Ammon's horn (tissue), 1 donor: ENCODE measurements around the gene ATP9A.

ENCODE experiments used
- DNase-seq: peaks from one replicate; pipeline ENCODE4 v3.0.0-alpha.2; 2016; ENCODE audit warnings: low spot score

ATP9A gene

DNA sequence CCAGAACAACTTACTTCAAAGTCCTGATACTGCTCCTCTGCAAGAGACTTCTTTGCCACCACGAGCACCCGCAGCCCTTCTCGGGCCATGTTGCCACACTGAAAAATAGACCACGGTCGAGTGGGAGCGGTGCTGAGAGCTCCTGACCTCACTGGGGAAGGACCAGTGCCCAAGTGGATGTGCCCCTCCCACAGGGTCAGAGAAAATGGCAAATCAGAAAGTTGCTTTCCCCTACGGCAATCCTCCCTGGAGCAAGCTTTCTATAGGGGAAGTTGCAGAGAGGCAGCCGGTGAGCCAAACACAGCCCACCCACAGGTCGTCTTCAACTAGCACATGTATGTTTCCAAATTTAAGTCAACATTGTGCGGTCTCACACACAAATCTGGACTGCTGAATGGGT lies 140.6 kb downstream of the ATP9A start:
- no peak for DNase-seq

DNA sequence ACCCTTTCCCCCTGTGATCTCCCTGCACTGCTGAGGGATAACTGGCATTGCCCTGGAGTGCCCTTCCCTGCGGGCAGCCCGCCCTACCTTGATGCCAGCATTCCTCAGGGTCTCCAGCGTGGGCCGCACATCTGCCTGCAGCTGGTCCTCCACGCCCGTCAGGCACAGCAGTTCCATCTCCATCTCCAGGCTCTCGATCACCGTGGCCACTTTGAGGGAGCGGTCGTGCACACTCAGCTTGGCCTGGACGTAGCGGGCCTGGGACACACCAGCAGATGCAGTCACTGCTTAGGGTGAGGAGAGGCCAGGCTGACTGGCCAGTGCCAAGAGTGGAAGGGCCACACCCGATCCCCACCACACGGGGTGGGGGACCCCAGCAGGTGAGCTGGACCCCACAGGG lies 143.1 kb downstream of the ATP9A start:
- DNase-seq, result no peak

GRCh38 chr20:51624157-51624731 lies 143.9 kb downstream of the ATP9A start:
- DNase-seq, result peak; percentile 25

GRCh38 chr20:51623255-51623654 lies 144.9 kb downstream of the ATP9A start:
- DNase-seq, result no peak

DNA sequence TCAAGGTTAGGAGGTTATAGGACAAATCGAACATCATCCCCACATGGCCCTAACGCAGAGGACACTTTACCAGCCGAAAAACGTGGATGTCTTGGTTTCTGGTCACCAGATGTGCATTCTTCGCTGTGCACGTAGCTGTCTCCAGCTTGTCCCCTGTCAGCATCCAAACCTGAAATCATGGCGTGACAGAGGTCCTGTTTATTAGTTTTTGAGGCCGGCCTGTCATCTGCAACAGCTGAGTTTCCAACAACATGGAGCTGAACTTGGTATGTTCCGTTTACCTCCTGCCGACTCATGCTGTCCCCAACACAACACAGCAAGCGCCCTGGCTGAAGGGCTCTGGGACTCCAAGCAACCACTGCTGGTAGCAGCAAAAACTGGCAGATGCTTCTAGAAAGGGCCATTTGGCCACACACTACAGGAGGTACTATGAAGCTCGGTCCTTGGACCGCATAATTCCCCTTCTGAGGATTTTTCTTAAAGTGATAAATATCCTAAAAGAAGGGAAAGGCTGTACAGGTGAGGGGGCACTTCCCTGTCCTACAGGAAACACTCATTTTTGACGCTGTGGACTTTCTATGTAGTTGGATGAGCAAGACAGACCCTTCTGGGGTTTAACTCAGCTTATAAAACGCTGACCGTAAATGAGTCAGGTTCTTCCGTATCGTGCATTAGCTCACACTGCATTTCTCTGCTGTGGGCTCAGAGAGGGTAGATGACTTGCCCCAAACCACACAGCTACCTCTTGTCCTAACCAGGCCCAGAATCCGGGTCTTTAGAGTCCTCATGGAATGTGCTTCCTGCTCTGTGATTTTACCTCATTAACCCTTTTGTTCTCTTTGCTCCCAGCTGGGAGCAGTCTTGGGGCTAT lies 146.0 kb downstream of the ATP9A start:
- no peak for DNase-seq

DNA sequence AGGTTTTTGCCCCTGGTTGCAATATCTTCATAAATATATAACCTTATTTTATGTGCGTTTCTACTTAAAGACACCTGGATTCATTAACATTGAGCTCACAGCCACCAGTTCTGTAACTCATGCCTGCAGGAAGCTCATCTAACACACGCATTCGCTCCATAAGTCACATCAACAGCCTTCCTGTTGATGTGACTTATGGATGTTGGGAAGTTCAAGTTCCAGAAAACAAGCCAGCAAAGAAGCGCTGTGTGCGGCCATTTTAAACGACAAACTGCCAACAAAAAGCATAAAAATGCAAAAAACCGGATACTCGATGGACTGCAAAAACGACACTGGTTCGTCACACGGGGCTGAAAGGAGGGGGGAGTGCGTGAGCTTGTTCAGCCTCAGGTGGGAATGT lies 147.8 kb downstream of the ATP9A start:
- DNase-seq, result no peak

DNA sequence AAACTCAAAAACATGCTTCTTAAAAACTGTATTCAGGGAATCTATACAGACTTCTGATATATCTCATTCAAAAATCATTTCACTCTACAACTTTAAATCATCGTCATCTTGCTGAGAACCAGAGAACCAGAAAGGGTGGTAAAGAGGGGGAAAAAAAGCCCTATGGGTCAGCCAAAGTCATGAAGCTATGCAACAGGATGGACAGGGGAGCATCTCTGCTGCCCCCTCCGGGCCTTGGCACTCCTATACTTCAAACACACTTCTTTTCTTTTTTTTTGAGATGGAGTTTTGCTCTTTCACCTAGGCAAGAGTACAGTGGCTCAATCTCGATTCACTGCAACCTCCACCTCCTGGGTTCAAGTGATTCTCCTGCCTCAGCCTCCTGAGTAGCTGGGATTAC lies 152.1 kb downstream of the ATP9A start:
- DNase-seq, result no peak

- no peak for DNase-seq
Observed at GRCh38 chr20:51614687-51615086, 153.5 kb downstream of the ATP9A start.

DNA sequence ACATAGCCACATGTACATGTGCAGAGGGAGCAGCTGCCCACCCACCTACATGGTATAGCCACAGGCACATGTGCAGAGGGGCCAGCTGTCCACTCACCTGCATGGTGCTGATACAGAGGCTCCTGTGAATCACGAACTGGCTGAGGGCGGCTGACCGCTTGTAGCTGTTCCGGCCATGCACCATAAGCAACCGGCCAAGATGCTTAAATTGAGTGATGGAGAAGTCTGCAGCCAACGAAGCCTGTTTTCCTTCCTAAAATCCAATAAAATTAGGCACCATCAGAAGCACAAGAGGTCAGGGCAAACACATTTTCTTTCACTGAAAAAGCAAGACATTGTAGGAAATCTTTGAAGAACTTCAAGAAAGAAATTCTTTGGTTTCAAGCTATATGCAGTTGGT lies 154.6 kb downstream of the ATP9A start:
- DNase-seq, result no peak

- DNase-seq, result no peak
Observed at GRCh38 chr20:51612896-51613295, 155.3 kb downstream of the ATP9A start.

- DNase-seq, result no peak
Observed at GRCh38 chr20:51611625-51611890, 156.6 kb downstream of the ATP9A start.

- no peak for DNase-seq
Observed at GRCh38 chr20:51610761-51611624, 157.2 kb downstream of the ATP9A start.

DNA sequence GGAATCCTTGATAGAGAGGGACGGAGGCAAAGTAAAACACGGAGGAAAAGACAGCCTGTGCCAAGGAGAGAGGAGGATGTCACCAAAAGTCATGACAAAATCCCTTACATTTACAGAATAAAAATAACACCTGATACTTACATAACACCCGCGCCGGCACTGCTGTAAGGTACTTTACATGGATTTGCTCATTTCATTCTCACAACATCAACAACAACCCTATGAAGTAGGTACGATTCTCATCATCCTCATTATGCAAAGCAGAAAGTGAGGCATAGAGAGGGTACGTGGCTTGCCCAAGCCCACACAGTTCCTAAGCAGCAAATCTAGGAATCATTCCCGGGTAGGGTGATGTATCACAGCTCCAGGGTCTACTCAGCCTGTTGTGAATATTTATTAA lies 158.1 kb downstream of the ATP9A start:
- DNase-seq, result no peak

- DNase-seq, result no peak
Observed at GRCh38 chr20:51609251-51609650, 158.9 kb downstream of the ATP9A start.

DNA sequence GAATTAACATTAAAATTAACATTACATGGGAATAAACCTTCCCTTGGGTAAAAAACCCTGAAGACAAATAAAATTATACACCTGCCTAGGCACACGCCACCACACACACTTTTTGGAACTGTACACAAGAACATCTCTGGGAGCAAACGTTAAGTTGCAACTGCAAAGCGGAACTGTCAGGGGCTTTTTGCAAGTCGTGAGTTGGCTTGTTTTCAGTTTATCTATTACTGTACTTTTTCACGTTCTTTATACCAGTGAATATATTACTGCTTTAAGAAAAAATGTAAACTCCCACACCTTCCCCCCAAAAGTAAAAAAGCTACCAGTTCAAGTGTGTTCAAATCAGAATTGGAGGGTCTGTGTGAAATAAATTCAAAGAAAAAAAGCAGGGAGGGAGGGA lies 160.1 kb downstream of the ATP9A start:
- DNase-seq, result no peak

DNA sequence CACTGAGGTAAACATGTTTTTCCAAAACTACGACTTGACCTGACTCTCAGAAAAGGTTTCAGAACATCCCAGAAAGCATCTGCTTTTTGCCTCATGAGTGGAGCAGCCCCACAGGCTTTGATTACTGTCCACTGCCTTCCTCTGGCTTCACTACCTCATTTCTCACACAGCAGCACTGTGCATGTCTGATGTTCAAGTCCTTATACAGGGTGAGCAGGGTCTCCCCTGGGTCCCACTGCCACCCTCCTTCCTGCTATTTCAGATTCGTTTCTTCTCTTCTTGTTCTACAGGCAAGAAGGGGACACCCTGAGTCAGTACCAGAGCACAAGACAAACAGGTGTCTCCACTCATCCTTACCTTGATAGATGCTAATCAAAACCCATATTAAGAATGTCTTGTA lies 161.0 kb downstream of the ATP9A start:
- DNase-seq, result no peak

DNA sequence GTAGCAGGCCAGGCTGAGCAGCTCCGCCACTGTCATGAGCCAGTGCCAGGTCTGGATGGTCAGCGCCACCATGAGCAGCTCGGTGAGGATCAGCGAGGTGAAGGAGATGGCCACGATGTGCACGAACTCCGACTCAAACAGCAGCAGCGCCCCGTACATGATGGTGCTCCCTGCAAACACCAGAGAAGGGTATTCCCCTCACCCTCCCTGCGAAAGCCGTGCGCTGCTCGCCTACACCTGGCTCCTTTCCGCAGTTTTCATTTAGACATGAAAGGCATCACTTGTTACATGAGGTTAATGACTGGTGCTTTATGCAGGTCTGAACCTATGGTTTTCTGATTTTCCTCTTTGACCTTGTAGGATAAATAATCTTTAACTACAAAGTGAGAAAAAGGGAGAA lies 163.3 kb downstream of the ATP9A start:
- DNase-seq, result no peak

DNA sequence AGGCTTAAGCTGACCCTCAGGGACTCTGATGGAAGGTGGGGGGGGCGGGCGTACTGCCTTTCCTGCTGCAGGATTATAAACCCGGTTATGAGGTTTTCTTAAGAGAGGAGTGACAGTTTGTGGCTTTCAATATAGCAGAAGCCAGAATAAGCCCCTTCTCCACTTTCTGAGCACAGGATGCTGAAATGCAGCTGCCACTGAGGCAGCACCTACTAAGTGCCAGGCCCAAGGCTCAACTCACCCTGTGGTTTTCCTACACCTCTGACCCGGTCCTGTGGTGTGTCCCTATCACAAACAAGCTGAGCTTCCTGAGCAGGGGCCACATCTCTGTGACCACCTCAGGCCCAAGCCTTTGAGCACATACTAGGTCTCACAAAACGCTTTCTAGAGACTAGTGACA lies 166.1 kb downstream of the ATP9A start:
- DNase-seq, result no peak

- no peak for DNase-seq
Observed at GRCh38 chr20:51600950-51601349, 167.2 kb downstream of the ATP9A start.

- DNase-seq, result no peak
Observed at GRCh38 chr20:51600016-51600420, 168.2 kb downstream of the ATP9A start.

GRCh38 chr20:51598556-51598955 lies 169.6 kb downstream of the ATP9A start:
- DNase-seq, result no peak

DNA sequence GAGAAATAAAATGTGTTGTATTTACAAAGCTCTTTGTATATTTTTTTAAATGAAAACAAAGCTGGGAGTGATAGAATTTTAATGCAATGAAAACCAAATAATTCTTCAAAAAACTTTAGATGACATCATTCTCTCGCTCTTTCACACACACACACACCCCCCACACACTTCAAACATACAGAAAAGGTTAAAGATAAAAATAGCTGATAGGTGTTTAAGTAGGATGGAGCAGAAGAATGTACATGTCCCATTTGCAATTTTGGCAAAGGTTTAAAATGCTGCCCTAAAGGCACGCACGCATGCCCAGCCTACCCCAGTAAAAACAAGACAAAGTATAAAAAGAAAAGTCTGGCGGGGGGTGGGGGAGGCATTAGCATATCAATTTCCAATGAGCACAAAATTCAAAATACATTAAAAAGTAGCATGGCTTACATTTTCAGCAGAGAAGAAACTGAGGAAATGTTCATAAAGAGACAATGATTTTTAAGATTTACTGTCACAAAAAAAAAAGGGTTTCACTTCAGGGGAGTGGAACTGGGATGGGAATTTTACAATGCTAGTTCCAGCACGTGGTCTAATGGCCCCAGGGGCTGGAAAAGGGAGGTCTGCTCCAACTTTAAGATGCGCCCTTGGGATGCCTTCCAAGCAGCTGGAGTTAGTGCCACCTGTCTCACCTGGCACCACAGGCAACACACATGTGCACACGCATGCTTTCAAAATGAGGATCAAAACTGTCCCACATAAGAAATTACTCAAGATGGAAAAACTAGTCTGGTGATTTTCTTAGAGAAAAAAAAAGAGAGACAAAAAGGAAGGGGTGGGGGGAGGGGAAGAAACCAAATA lies 170.6 kb downstream of the ATP9A start:
- DNase-seq, result no peak
